ENCODE measurements around the gene AUNIP. TPM values are rescaled to one million over a fixed set of nuclear protein-coding genes. Genes with fewer than 3 reads are reported as not detected.

Gene AUNIP
- total RNA-seq, 1 donor from 2014 or later: 1.3 TPM

- peaks cover 2% of the 10 kb centered on the region for H3K36me3 Mint-ChIP-seq (ENCODE audit: unreplicated experiment)
- H3K27ac Mint-ChIP-seq (ENCODE audit: unreplicated experiment): no peak within 1 kb of the TSS
- peaks cover 3% of the 10 kb centered on the region for H3K9me3 Mint-ChIP-seq (ENCODE audit: unreplicated experiment)
- peaks cover 3% of the 10 kb centered on the region for H3K4me1 Mint-ChIP-seq (ENCODE audit: low read depth, unreplicated experiment)
- peaks cover 4% of the 10 kb centered on the region for H3K27me3 Mint-ChIP-seq (ENCODE audit: unreplicated experiment)
- DNase-seq: peak; percentile 78
- H3K4me3 Mint-ChIP-seq (ENCODE audit: unreplicated experiment): peak within 1 kb of the TSS; percentile 91
- TF ChIP-seq CTCF (IDR thresholded peaks at IDR 0.05; ENCODE audit: partially characterized antibody, unreplicated experiment): no peak
Observed at GRCh38 chr1:25875154-25875855, 16.0 kb upstream of the AUNIP start, which contains the start of gene PAQR7. TSS of gene PAQR7 (minus strand) at chr1:25875708. CDS start at chr1:25863839, 11,869 bp downstream.

- Mint-ChIP-seq H3K36me3 (ENCODE audit: unreplicated experiment) (no peaks in the 10 kb centered on the region), H3K27me3 (ENCODE audit: unreplicated experiment) (peaks cover 4% of the 10 kb centered on the region), H3K27ac (ENCODE audit: unreplicated experiment) (no peak overlapping the region), H3K4me1 (ENCODE audit: low read depth, unreplicated experiment) (peaks cover 3% of the 10 kb centered on the region), H3K9me3 (ENCODE audit: unreplicated experiment) (peaks cover 1% of the 10 kb centered on the region), H3K4me3 (ENCODE audit: unreplicated experiment) (peak overlapping the region; percentile 91)
- no peak for TF ChIP-seq CTCF (IDR thresholded peaks at IDR 0.05; ENCODE audit: partially characterized antibody, unreplicated experiment)
- DNase-seq: no peak
Observed at GRCh38 chr1:25874635-25875153, 15.4 kb upstream of the AUNIP start.

GRCh38 chr1:25874209-25874608, 15.0 kb upstream of the AUNIP start:
- Mint-ChIP-seq H3K4me3 (ENCODE audit: unreplicated experiment) (no peak overlapping the region), H3K27ac (ENCODE audit: unreplicated experiment) (no peak overlapping the region)

GRCh38 chr1:25873120-25873519, 13.9 kb upstream of the AUNIP start:
- Mint-ChIP-seq H3K36me3 (ENCODE audit: unreplicated experiment) (no peaks in the 10 kb centered on the region), H3K27ac (ENCODE audit: unreplicated experiment) (no peak overlapping the region), H3K9me3 (ENCODE audit: unreplicated experiment) (no peaks in the 10 kb centered on the region), H3K4me3 (ENCODE audit: unreplicated experiment) (no peak overlapping the region), H3K27me3 (ENCODE audit: unreplicated experiment) (peaks cover 3% of the 10 kb centered on the region), H3K4me1 (ENCODE audit: low read depth, unreplicated experiment) (peaks cover 3% of the 10 kb centered on the region)
- TF ChIP-seq CTCF (IDR thresholded peaks at IDR 0.05; ENCODE audit: partially characterized antibody, unreplicated experiment): no peak
- DNase-seq: no peak

More at GRCh38 chr1:25874209-25874608, 15.0 kb upstream of the AUNIP start:
- Mint-ChIP-seq H3K4me1 (ENCODE audit: low read depth, unreplicated experiment) (peaks cover 3% of the 10 kb centered on the region), H3K36me3 (ENCODE audit: unreplicated experiment) (no peaks in the 10 kb centered on the region), H3K27me3 (ENCODE audit: unreplicated experiment) (peaks cover 3% of the 10 kb centered on the region), H3K9me3 (ENCODE audit: unreplicated experiment) (peaks cover under 1% of the 10 kb centered on the region)
- DNase-seq: no peak
- no peak for TF ChIP-seq CTCF (IDR thresholded peaks at IDR 0.05; ENCODE audit: partially characterized antibody, unreplicated experiment)

- Mint-ChIP-seq H3K9me3 (ENCODE audit: unreplicated experiment) (no peaks in the 10 kb centered on the region), H3K4me3 (ENCODE audit: unreplicated experiment) (no peak overlapping the region)
- no peak for TF ChIP-seq CTCF (IDR thresholded peaks at IDR 0.05; ENCODE audit: partially characterized antibody, unreplicated experiment)
Observed at GRCh38 chr1:25872713-25873112, 13.5 kb upstream of the AUNIP start.

More at GRCh38 chr1:25872713-25873112, 13.5 kb upstream of the AUNIP start:
- Mint-ChIP-seq H3K27ac (ENCODE audit: unreplicated experiment) (no peak overlapping the region), H3K36me3 (ENCODE audit: unreplicated experiment) (no peaks in the 10 kb centered on the region), H3K27me3 (ENCODE audit: unreplicated experiment) (peaks cover 3% of the 10 kb centered on the region), H3K4me1 (ENCODE audit: low read depth, unreplicated experiment) (peaks cover 6% of the 10 kb centered on the region)
- no peak for DNase-seq
